H9 (cell line): ENCODE data around the gene SLC2A4RG. TPM values are rescaled to one million over a fixed set of nuclear protein-coding genes. Genes with fewer than 3 reads are reported as not detected.

Experiments
- DNase-seq: peaks from one replicate; pipeline ENCODE4 v3.0.0-alpha.2; 2017
- H2AFZ ChIP-seq: one replicate; pipeline ENCODE4 v1.6.1; 2013; ENCODE audit warnings: mild to moderate bottlenecking, low read length, control low read depth, moderate library complexity
- H2AK5ac ChIP-seq: 2 replicates; pipeline ENCODE4 v1.6.1; 2013; ENCODE audit warnings: low read length, control low read depth, mixed read lengths; ENCODE audit not compliant: insufficient read length
- H2BK120ac ChIP-seq: one replicate; pipeline ENCODE4 v1.6.1; 2013; ENCODE audit warnings: low read depth, mild to moderate bottlenecking, low read length, control low read depth, inconsistent platforms; ENCODE audit not compliant: poor library complexity, severe bottlenecking
- H2BK12ac ChIP-seq: 2 replicates; pipeline ENCODE4 v1.6.1; 2013; ENCODE audit warnings: low read length, control low read depth, mixed read lengths, low read depth; ENCODE audit not compliant: insufficient read length
- H2BK15ac ChIP-seq: 2 replicates; pipeline ENCODE4 v1.6.1; 2013; ENCODE audit warnings: low read depth, low read length, control low read depth
- H2BK20ac ChIP-seq: one replicate; pipeline ENCODE4 v1.6.1; 2013; ENCODE audit warnings: low read depth, mild to moderate bottlenecking, low read length, control low read depth, inconsistent platforms; ENCODE audit not compliant: poor library complexity, severe bottlenecking
- H2BK5ac ChIP-seq: 2 replicates; pipeline ENCODE4 v1.6.1; 2013; ENCODE audit warnings: low read length, control low read depth, mixed read lengths; ENCODE audit not compliant: insufficient read length
- H3K14ac ChIP-seq: 2 replicates; pipeline ENCODE4 v1.6.1; 2013; ENCODE audit warnings: low read length, control low read depth; ENCODE audit not compliant: insufficient read depth
- H3K18ac ChIP-seq: 2 replicates; pipeline ENCODE4 v1.6.1; 2013; ENCODE audit warnings: low read depth, mild to moderate bottlenecking, mixed read lengths, low read length, control low read depth; ENCODE audit not compliant: insufficient read length
- H3K23ac ChIP-seq: 2 replicates; pipeline ENCODE4 v1.6.1; 2013; ENCODE audit warnings: low read length, control low read depth, mixed read lengths, low read depth; ENCODE audit not compliant: insufficient read length
- H3K23me2 ChIP-seq: 2 replicates; pipeline ENCODE4 v1.6.1; 2013; ENCODE audit warnings: low read depth, mild to moderate bottlenecking, mixed read lengths, low read length, control low read depth; ENCODE audit not compliant: insufficient read length, poor library complexity, severe bottlenecking
- H3K27ac ChIP-seq: 2 replicates; pipeline ENCODE4 v1.5.1; 2013; ENCODE audit warnings: low read length, control low read depth, mixed read lengths, low read depth; ENCODE audit not compliant: insufficient read length
- H3K27me3 ChIP-seq: 2 replicates; pipeline ENCODE4 v1.6.1; 2013; ENCODE audit warnings: low read length, control low read depth, inconsistent platforms; ENCODE audit not compliant: insufficient read depth
- H3K4ac ChIP-seq: 2 replicates; pipeline ENCODE4 v1.6.1; 2013; ENCODE audit warnings: low read depth, mild to moderate bottlenecking, control low read depth, inconsistent platforms, low read length, moderate library complexity
- H3K4me1 ChIP-seq: 2 replicates; pipeline ENCODE4 v1.6.1; 2013; ENCODE audit warnings: low read length, control low read depth, inconsistent platforms; ENCODE audit not compliant: insufficient read depth
- H3K4me2 ChIP-seq: 2 replicates; pipeline ENCODE4 v1.6.1; 2013; ENCODE audit warnings: low read length, control low read depth, mixed read lengths; ENCODE audit not compliant: insufficient read length, insufficient read depth
- H3K56ac ChIP-seq: 2 replicates; pipeline ENCODE4 v1.6.1; 2013; ENCODE audit warnings: low read depth, mild to moderate bottlenecking, mixed read lengths, low read length, control low read depth; ENCODE audit not compliant: insufficient read length
- H3K79me1 ChIP-seq: 2 replicates; pipeline ENCODE4 v1.6.1; 2013; ENCODE audit warnings: low read depth, mild to moderate bottlenecking, moderate library complexity, low read length, control low read depth, inconsistent platforms; ENCODE audit not compliant: insufficient read depth, poor library complexity, severe bottlenecking
- H3K79me2 ChIP-seq: 2 replicates; pipeline ENCODE4 v1.6.1; 2013; ENCODE audit warnings: low read length, control low read depth, inconsistent platforms; ENCODE audit not compliant: insufficient read depth
- H3K9ac ChIP-seq: 2 replicates; pipeline ENCODE4 v1.6.1; 2013; ENCODE audit warnings: low read length, control low read depth, mixed read lengths; ENCODE audit not compliant: insufficient read length; ENCODE audit errors: extremely low read depth
- H3K9me3 ChIP-seq: one replicate; pipeline ENCODE4 v1.6.1; 2013; ENCODE audit warnings: low read depth, low read length, inconsistent platforms; ENCODE audit not compliant: control insufficient read depth
- H3T11ph ChIP-seq: one replicate; pipeline ENCODE4 v1.6.1; 2013; ENCODE audit warnings: mild to moderate bottlenecking, low read length, control low read depth, inconsistent platforms
- H4K20me1 ChIP-seq: one replicate; pipeline ENCODE4 v1.6.1; 2013; ENCODE audit not compliant: control insufficient read depth, insufficient read length, insufficient read depth
- H4K5ac ChIP-seq: 2 replicates; pipeline ENCODE4 v1.6.1; 2013; ENCODE audit warnings: low read depth, mild to moderate bottlenecking, mixed read lengths, low read length, control low read depth; ENCODE audit not compliant: insufficient read length
- H4K8ac ChIP-seq: replicated peaks from 2 replicates; pipeline ENCODE4 v1.6.1; 2013; ENCODE audit warnings: low read length, control low read depth, mixed read lengths, low read depth; ENCODE audit not compliant: insufficient read length
- H4K91ac ChIP-seq: 2 replicates; pipeline ENCODE4 v1.6.1; 2013; ENCODE audit warnings: low read depth, mild to moderate bottlenecking, moderate library complexity, mixed read lengths, low read length, control low read depth; ENCODE audit not compliant: insufficient read length
- H3K27ac Mint-ChIP-seq, 3 experiments: 2 replicates in 2 of 3; 3 replicates in 1 of 3; pipeline ENCODE4 v1.8.0; 2020 to 2021; ENCODE audit warnings: mixed read lengths in 3 of 3, mild to moderate bottlenecking in 1 of 3, moderate library complexity in 1 of 3
- H3K27me3 Mint-ChIP-seq: 2 replicates; pipeline ENCODE4 v1.8.0; 2021; ENCODE audit warnings: low read depth, mild to moderate bottlenecking, moderate library complexity, mixed read lengths
- H3K36me3 Mint-ChIP-seq, 3 experiments: 2 replicates in 2 of 3; 3 replicates in 1 of 3; pipeline ENCODE4 v1.8.0; 2020 to 2021; ENCODE audit warnings: low read depth in 3 of 3, mixed read lengths in 3 of 3; ENCODE audit not compliant: insufficient read depth in 1 of 3
- H3K4me1 Mint-ChIP-seq, 2 experiments: 2 replicates each; pipeline ENCODE4 v1.8.0; 2020; ENCODE audit warnings: mixed read lengths in 2 of 2
- H3K4me3 Mint-ChIP-seq, 2 experiments: 2 replicates in 1 of 2; 3 replicates in 1 of 2; pipeline ENCODE4 v1.8.0; 2020 to 2021; ENCODE audit warnings: mild to moderate bottlenecking in 2 of 2, mixed read lengths in 2 of 2, moderate library complexity in 1 of 2
- H3K9me3 Mint-ChIP-seq, 2 experiments: 2 replicates in 1 of 2; 3 replicates in 1 of 2; pipeline ENCODE4 v1.8.0; 2020; ENCODE audit warnings: mild to moderate bottlenecking in 2 of 2, mixed read lengths in 2 of 2, moderate library complexity in 1 of 2
- WGBS: extraction: QIAGEN DNeasy Blood & Tissue Kit; methylation state at CpG from one replicate; pipeline ENCODE4 v1.1.7; 2013; ENCODE audit warnings: missing lambda C conversion rate, low lambda C conversion rate, mixed read lengths; ENCODE audit not compliant: insufficient read length; ENCODE audit errors: extremely low coverage; 5-methylcytosine and 5-hydroxymethylcytosine counted together
- total RNA-seq: library from RNA; stranded (reverse); gene quantifications from 2 replicates; pipeline ENCODE4 v1.2.1, GENCODE V29; 2021
- TF ChIP-seq, protein P1 (sequence below): fragments of 200-600 bp; sonication (generic); conservative IDR thresholded peaks from 3 replicates; pipeline ENCODE4 v1.8.0; 2021; ENCODE audit warnings: antibody characterized with exemption, mild to moderate bottlenecking

The SLC2A4RG gene
- total RNA-seq, 1 experiment from 2014 or later: 43.9 TPM

DNA sequence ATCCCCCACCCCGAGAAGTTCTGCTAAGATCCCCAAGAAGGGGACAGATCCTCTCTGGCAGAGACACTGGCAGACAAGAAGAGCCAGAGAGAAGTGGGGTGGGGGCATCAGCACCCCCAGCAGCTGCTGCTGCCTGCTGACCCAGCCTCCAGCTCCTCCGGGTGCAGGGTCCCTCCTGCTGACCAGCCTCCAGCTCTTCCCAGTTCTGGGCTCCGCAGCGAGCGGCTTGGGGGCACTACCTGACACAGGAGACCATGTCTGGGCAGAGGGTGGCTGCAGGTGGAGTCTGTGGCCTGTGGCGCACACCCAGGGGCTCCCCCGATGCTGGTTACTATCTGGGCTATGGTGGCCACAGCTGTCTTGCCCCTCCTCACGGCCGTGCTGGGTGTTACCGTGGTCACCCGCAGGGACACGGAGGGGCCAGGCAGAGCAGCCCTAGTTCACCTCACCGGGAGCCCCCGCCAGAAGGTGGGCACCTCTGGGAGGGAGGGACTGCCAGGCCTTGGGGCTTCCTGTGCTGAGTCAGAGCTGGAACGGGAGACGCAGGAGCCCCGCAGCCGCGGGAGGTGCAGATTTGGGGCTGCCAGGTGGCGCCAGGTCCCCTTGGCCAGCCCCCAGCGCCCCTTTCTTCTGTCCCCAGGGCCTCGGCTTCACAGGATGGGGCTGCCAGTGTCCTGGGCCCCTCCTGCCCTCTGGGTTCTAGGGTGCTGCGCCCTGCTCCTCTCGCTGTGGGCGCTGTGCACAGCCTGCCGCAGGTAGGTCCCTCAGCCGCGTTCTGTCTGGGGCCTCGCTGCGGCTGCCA lies 2.5 kb upstream of the SLC2A4RG start:
- no peaks in the 10 kb centered on the region for H4K20me1 ChIP-seq
- TF ChIP-seq, protein P1, sequence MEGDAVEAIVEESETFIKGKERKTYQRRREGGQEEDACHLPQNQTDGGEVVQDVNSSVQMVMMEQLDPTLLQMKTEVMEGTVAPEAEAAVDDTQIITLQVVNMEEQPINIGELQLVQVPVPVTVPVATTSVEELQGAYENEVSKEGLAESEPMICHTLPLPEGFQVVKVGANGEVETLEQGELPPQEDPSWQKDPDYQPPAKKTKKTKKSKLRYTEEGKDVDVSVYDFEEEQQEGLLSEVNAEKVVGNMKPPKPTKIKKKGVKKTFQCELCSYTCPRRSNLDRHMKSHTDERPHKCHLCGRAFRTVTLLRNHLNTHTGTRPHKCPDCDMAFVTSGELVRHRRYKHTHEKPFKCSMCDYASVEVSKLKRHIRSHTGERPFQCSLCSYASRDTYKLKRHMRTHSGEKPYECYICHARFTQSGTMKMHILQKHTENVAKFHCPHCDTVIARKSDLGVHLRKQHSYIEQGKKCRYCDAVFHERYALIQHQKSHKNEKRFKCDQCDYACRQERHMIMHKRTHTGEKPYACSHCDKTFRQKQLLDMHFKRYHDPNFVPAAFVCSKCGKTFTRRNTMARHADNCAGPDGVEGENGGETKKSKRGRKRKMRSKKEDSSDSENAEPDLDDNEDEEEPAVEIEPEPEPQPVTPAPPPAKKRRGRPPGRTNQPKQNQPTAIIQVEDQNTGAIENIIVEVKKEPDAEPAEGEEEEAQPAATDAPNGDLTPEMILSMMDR: no peak
- peaks cover 0 to 2% of the 10 kb centered on the region in 2 experiments; a peak in 1 of 4 replicates for H3K4me1 Mint-ChIP-seq

More for the DNA sequence above, 2.5 kb upstream of the SLC2A4RG start:
- H4K5ac ChIP-seq: no peak overlapping the region
- no peaks in the 10 kb centered on the region for H3K9me3 Mint-ChIP-seq
- no peak overlapping the region for H3K9ac ChIP-seq
- no peak overlapping the region for H3K56ac ChIP-seq
- WGBS: no CpG with 5 or more reads among the region's 30 CpGs
- no peak overlapping the region for H2BK20ac ChIP-seq
- no peak overlapping the region for H3K4me3 Mint-ChIP-seq
- no peak overlapping the region for H4K91ac ChIP-seq
- no peaks in the 10 kb centered on the region; the same call in 1 of the 2 replicates for H3K27me3 Mint-ChIP-seq
- H3K4me1 ChIP-seq: no peaks in the 10 kb centered on the region
- H2BK120ac ChIP-seq: no peak overlapping the region
- H3K4ac ChIP-seq: no peak overlapping the region
- H3K23me2 ChIP-seq: peaks cover 9% of the 10 kb centered on the region
- H3K4me2 ChIP-seq: peak overlapping the region; percentile 37
- H3T11ph ChIP-seq: no peak overlapping the region
- no peaks in the 10 kb centered on the region for H3K27me3 ChIP-seq
- no peaks in the 10 kb centered on the region for H3K9me3 ChIP-seq
- H2AK5ac ChIP-seq: no peak overlapping the region
- no peak overlapping the region for H3K14ac ChIP-seq
- H2AFZ ChIP-seq: no peak overlapping the region
- H3K36me3 Mint-ChIP-seq: peaks cover 9 to 18% (median 10%) of the 10 kb centered on the region in 3 experiments; a peak in 6 of 7 replicates
- DNase-seq: peak; percentile 57
- H3K18ac ChIP-seq: no peak overlapping the region
- no peak overlapping the region for H3K27ac ChIP-seq
- no peak overlapping the region for H4K8ac ChIP-seq
- no peak overlapping the region for H2BK5ac ChIP-seq
- H2BK12ac ChIP-seq: no peak overlapping the region
- H3K79me2 ChIP-seq: no peaks in the 10 kb centered on the region
- H2BK15ac ChIP-seq: no peak overlapping the region
- H3K23ac ChIP-seq: no peak overlapping the region
- no peak overlapping the region for H3K27ac Mint-ChIP-seq
- no peaks in the 10 kb centered on the region for H3K79me1 ChIP-seq
